IPS-18c (cell line): ENCODE data around the gene PLD3.

Source experiments
- H3K4me3 ChIP-seq: 2 replicates; pipeline ENCODE4 v1.7.0; 2013; ENCODE audit warnings: low read depth, mild to moderate bottlenecking, low read length, moderate library complexity; ENCODE audit not compliant: insufficient read depth
- H3K9me3 ChIP-seq: one replicate; pipeline ENCODE4 v1.6.1; 2013; ENCODE audit warnings: mild to moderate bottlenecking, low read length, moderate library complexity; ENCODE audit not compliant: control insufficient read depth, insufficient read depth

The PLD3 gene

GRCh38 chr19:40370997-40371801 lies 22.7 kb downstream of the PLD3 start:
- Histone ChIP-seq H3K4me3 (no peak overlapping the region), H3K9me3 (no peaks in the 10 kb centered on the region)

GRCh38 chr19:40371802-40372122 lies 23.3 kb downstream of the PLD3 start:
- Histone ChIP-seq H3K4me3 (no peak overlapping the region), H3K9me3 (no peaks in the 10 kb centered on the region)

- H3K9me3 ChIP-seq = no peaks in the 10 kb centered on the region
- no peak overlapping the region for H3K4me3 ChIP-seq
Observed at GRCh38 chr19:40374084-40374483, 25.6 kb downstream of the PLD3 start.

GRCh38 chr19:40376286-40376862 lies 27.9 kb downstream of the PLD3 start:
- Histone ChIP-seq H3K4me3 (no peak overlapping the region), H3K9me3 (no peaks in the 10 kb centered on the region)

GRCh38 chr19:40377876-40378385 lies 29.4 kb downstream of the PLD3 start:
- Histone ChIP-seq H3K4me3 (no peak overlapping the region), H3K9me3 (no peaks in the 10 kb centered on the region)

- no peaks in the 10 kb centered on the region for H3K9me3 ChIP-seq
- no peak overlapping the region for H3K4me3 ChIP-seq
Observed at GRCh38 chr19:40378509-40378908, 30.0 kb downstream of the PLD3 start.

GRCh38 chr19:40379446-40380198 lies 31.1 kb downstream of the PLD3 start:
- H3K9me3 ChIP-seq = no peaks in the 10 kb centered on the region
- no peak overlapping the region for H3K4me3 ChIP-seq

GRCh38 chr19:40380199-40381037 lies 31.9 kb downstream of the PLD3 start:
- Histone ChIP-seq H3K4me3 (no peak overlapping the region), H3K9me3 (no peaks in the 10 kb centered on the region)

GRCh38 chr19:40381321-40381720 lies 32.8 kb downstream of the PLD3 start:
- Histone ChIP-seq H3K4me3 (no peak overlapping the region), H3K9me3 (no peaks in the 10 kb centered on the region)

GRCh38 chr19:40383668-40384248 lies 35.3 kb downstream of the PLD3 start:
- Histone ChIP-seq H3K4me3 (no peak overlapping the region), H3K9me3 (no peaks in the 10 kb centered on the region)

- Histone ChIP-seq H3K9me3 (no peaks in the 10 kb centered on the region), H3K4me3 (no peak overlapping the region)
Observed at GRCh38 chr19:40387155-40387554, 38.7 kb downstream of the PLD3 start.

GRCh38 chr19:40388481-40388880 lies 40.0 kb downstream of the PLD3 start:
- no peak overlapping the region for H3K4me3 ChIP-seq
- H3K9me3 ChIP-seq = no peaks in the 10 kb centered on the region

- Histone ChIP-seq H3K4me3 (no peak overlapping the region), H3K9me3 (no peaks in the 10 kb centered on the region)
Observed at GRCh38 chr19:40389404-40390083, 41.0 kb downstream of the PLD3 start.

- Histone ChIP-seq H3K4me3 (no peak within 1 kb of the TSS), H3K9me3 (no peaks in the 10 kb centered on the region)
Observed at GRCh38 chr19:40390084-40390742, 41.7 kb downstream of the PLD3 start, which contains the start of gene HIPK4. Gene HIPK4, minus strand, starts transcription at chr19:40390181. Its CDS starts 279 bp downstream, at chr19:40389902.

GRCh38 chr19:40392123-40392522 lies 43.6 kb downstream of the PLD3 start:
- Histone ChIP-seq H3K4me3 (no peak overlapping the region), H3K9me3 (no peaks in the 10 kb centered on the region)
